ENCODE data around the gene TBKBP1. TPM values are rescaled to one million over a fixed set of nuclear protein-coding genes. Genes with fewer than 3 reads are reported as not detected.

TBKBP1 gene
- total RNA-seq, 1 donor from 2014 or later, result 3.0 TPM

- H4K20me1 ChIP-seq (ENCODE audit: low read depth), result no peaks in the 10 kb centered on the region
- H3K27ac ChIP-seq, result no peak overlapping the region
- H3K4me2 ChIP-seq, result no peak overlapping the region
- H3K36me3 ChIP-seq, result no peaks in the 10 kb centered on the region
- no peak overlapping the region for H3K4me3 Mint-ChIP-seq
- peaks cover 12% of the 10 kb centered on the region for H3K27me3 Mint-ChIP-seq (ENCODE audit: insufficient read depth, low read depth)
- H3F3A ChIP-seq (ENCODE audit: low read depth), result no peaks in the 10 kb centered on the region
- H2AFZ ChIP-seq (replicated peaks), result no peak overlapping the region
- H3K79me2 ChIP-seq (ENCODE audit: low read depth), result no peaks in the 10 kb centered on the region
- no peak for TF ChIP-seq EZH2 (IDR thresholded peaks at IDR 0.05)
- no peak for TF ChIP-seq CTCF (IDR thresholded peaks at IDR 0.05)
- TF ChIP-seq EZH2phosphoT487 (IDR thresholded peaks at IDR 0.05), result no peak
- H3K27me3 ChIP-seq, result peaks cover 56% of the 10 kb centered on the region
- no peaks in the 10 kb centered on the region for H3K9me3 ChIP-seq (ENCODE audit: low read depth)
- H3K9ac ChIP-seq, result no peak overlapping the region
- no peak overlapping the region for H3K27ac Mint-ChIP-seq
- H3K4me1 ChIP-seq, result no peaks in the 10 kb centered on the region
- DNase-seq (ENCODE audit: low spot score), result no peak
- H3K4me3 ChIP-seq, result no peak overlapping the region
- H3K9me3 Mint-ChIP-seq, result peaks cover 7% of the 10 kb centered on the region
- H3K4me1 Mint-ChIP-seq, result no peaks in the 10 kb centered on the region
- no peaks in the 10 kb centered on the region for H3K36me3 Mint-ChIP-seq
Measured at GRCh38 chr17:47757386-47757785, 63.4 kb downstream of the TBKBP1 start.

GRCh38 chr17:47760409-47761140 is 66.6 kb downstream of the TBKBP1 start:
- Histone ChIP-seq H2AFZ (replicated peaks) (no peak overlapping the region), H4K20me1 (ENCODE audit: low read depth) (no peaks in the 10 kb centered on the region), H3K4me3 (no peak overlapping the region), H3K36me3 (no peaks in the 10 kb centered on the region), H3K27me3 (peaks cover 46% of the 10 kb centered on the region), H3K79me2 (ENCODE audit: low read depth) (no peaks in the 10 kb centered on the region), H3K9me3 (ENCODE audit: low read depth) (peaks cover 6% of the 10 kb centered on the region), H3F3A (ENCODE audit: low read depth) (no peaks in the 10 kb centered on the region), H3K27ac (no peak overlapping the region), H3K4me1 (no peaks in the 10 kb centered on the region), H3K9ac (no peak overlapping the region), H3K4me2 (no peak overlapping the region)
- Mint-ChIP-seq H3K36me3 (no peaks in the 10 kb centered on the region), H3K4me3 (no peak overlapping the region), H3K27ac (no peak overlapping the region), H3K9me3 (peaks cover 5% of the 10 kb centered on the region), H3K27me3 (ENCODE audit: insufficient read depth, low read depth) (peaks cover 15% of the 10 kb centered on the region), H3K4me1 (no peaks in the 10 kb centered on the region)
- no peak for TF ChIP-seq EZH2 (IDR thresholded peaks at IDR 0.05)
- TF ChIP-seq CTCF (IDR thresholded peaks at IDR 0.05), result no peak
- no peak for TF ChIP-seq EZH2phosphoT487 (IDR thresholded peaks at IDR 0.05)
- DNase-seq (ENCODE audit: low spot score), result no peak

Small RNA genes lying within 50 kb of the gene (small RNA-seq; reads per million reads assigned to genes)
- not detected for gene AC015674.1

Other genes with a start within 250 kb of the TBKBP1 start
- 92.5 and 121 TPM in 2 replicates for gene NPEPPS, start 163.1 kb upstream of the TBKBP1 start, total RNA-seq (ENCODE audit: low replicate concordance)
- gene KPNB1, start 44.2 kb upstream of the TBKBP1 start, total RNA-seq (ENCODE audit: low replicate concordance), result 454 and 543 TPM in 2 replicates
- gene TBX21, start 39.1 kb downstream of the TBKBP1 start, total RNA-seq (ENCODE audit: low replicate concordance), result 0.12 TPM in 1 of 2 replicates, not detected in the other
- 5.1 and 10.8 TPM in 2 replicates for gene OSBPL7, start 127.6 kb downstream of the TBKBP1 start, total RNA-seq (ENCODE audit: low replicate concordance)
- 48.2 and 63.3 TPM in 2 replicates for gene MRPL10, start 137.4 kb downstream of the TBKBP1 start, total RNA-seq (ENCODE audit: low replicate concordance)
- gene LRRC46, start 137.5 kb downstream of the TBKBP1 start, total RNA-seq (ENCODE audit: low replicate concordance), result 0.06 and 0.12 TPM in 2 replicates
- gene SCRN2, start 147.1 kb downstream of the TBKBP1 start, total RNA-seq (ENCODE audit: low replicate concordance), result 29.8 and 61.3 TPM in 2 replicates
- 0.04 and 0.65 TPM in 2 replicates for gene SP6, start 157.0 kb downstream of the TBKBP1 start, total RNA-seq (ENCODE audit: low replicate concordance)
- gene SP2, start 202.1 kb downstream of the TBKBP1 start, total RNA-seq (ENCODE audit: low replicate concordance), result 1.6 and 2.3 TPM in 2 replicates
- gene PNPO, start 247.4 kb downstream of the TBKBP1 start, total RNA-seq (ENCODE audit: low replicate concordance), result 8.0 and 9.1 TPM in 2 replicates

All from neural progenitor cell (in vitro differentiated cells).